GM12892 (cell line): ENCODE measurements around the gene TRMT13.
"Not testable (repeated sequence)": the region's sequence is repeated elsewhere in the genome, so short reads cannot be mapped to it uniquely, and the experiment has no call there.

ENCODE experiments used
- DNase-seq: peaks from one replicate; pipeline ENCODE4 v3.0.0; 2011; ENCODE audit not compliant: insufficient read length
- FAIRE-seq: peaks from 2 replicates; lab custom pipeline; 2011; peaks lifted over from hg19 to GRCh38; lab: Jason Lieb, UNC
- POLR2A ChIP-seq: IDR thresholded peaks from 2 replicates; pipeline ENCODE4 v1.6.1; 2011; ENCODE audit warnings: low read depth, low read length, control low read depth
- POLR2AphosphoS5 ChIP-seq: IDR thresholded peaks from 2 replicates; pipeline ENCODE4 v1.6.1; 2011; ENCODE audit warnings: low read depth, low read length, control low read depth
- TAF1 ChIP-seq: IDR thresholded peaks from 2 replicates; pipeline ENCODE4 v1.6.1; 2011; ENCODE audit warnings: low read depth, mild to moderate bottlenecking, control low read depth, low read length, borderline replicate concordance

TRMT13 gene

GRCh38 chr1:100164216-100164615 lies 31.3 kb downstream of the TRMT13 start:
- DNase-seq (no peak), FAIRE-seq (no peak)
- TF ChIP-seq POLR2A: no peak

DNA sequence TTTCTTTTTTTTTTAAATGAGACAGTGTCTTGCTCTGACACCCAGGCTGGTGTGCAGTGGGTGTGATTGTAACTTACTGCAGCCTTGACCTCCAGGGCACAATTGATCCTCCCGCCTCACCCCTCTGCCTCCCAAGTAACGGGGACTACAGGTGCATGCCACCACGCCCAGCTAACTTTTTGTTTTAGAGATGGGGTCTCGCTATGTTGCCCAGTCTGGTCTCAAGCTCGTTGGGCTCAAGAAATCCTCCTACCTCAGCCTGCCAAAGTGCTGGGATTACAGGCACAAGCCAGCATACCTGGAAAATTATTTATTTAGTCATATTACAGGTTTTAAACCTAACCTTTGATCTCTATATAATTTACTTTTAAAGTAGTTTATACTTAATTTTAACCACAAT lies 31.7 kb downstream of the TRMT13 start:
- FAIRE-seq: no peak
- DNase-seq: no peak
- TF ChIP-seq POLR2A (no peak), POLR2AphosphoS5 (no peak), TAF1 (no peak)

DNA sequence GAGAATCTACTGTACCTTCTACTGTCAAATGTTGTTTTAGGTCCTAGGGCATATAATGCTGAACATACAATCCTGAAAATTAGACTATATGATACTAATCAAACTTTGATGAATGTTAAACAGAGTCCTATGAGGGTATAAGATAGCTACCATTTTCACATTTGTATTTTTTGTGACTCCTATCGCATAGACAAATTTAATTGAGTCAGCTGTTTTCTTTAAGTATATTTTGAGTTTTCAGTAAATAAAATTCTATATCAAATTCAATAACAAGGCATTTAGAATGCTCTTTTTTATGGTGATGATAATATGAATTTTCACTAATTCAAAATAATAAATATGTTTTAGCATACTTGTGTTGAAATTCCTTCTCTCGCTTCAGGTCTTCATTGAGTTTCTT lies 35.1 kb downstream of the TRMT13 start:
- FAIRE-seq (no peak), DNase-seq (no peak)
- TF ChIP-seq POLR2A: no peak
- no peak for TF ChIP-seq POLR2AphosphoS5
- no peak for TF ChIP-seq TAF1

GRCh38 chr1:100177295-100178041 lies 44.5 kb downstream of the TRMT13 start:
- FAIRE-seq (no peak), DNase-seq (no peak)
- TF ChIP-seq POLR2AphosphoS5 (no peak), TAF1 (no peak), POLR2A (no peak)

- no peak for FAIRE-seq
- TF ChIP-seq POLR2A (no peak), POLR2AphosphoS5 (no peak), TAF1 (no peak)
- no peak for DNase-seq
These were observed 45.1 kb downstream of the TRMT13 start, which contains the start of gene LRRC39 for GRCh38 chr1:100178091-100178490. Gene LRRC39 (minus strand): TSS chr1:100178256. CDS start chr1:100168516, 9,740 bp downstream.

- TF ChIP-seq TAF1 (no peak), POLR2AphosphoS5 (no peak), POLR2A (no peak)
- FAIRE-seq (no peak), DNase-seq (no peak)
These were observed 50.4 kb downstream of the TRMT13 start for GRCh38 chr1:100183370-100183769.

DNA sequence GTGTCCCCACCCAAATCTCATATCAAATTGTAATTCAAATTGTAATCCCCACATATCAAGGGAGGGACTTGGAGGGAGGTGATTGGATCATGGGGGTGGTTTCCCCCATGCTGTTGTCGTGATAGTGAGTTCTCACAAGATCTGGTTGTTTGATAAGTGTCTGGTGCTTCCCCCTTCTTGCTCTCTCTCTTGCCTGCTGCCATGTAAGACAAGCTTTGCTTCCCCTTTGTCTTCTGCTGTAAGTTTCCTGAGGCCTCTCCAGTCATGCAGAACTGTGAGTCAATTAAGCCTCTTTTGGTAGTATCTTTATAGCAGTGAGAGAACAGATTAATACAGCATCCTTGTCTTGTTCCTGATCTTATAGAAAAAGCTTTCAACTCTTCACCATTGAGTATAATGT lies 51.6 kb downstream of the TRMT13 start:
- no peak for TF ChIP-seq POLR2AphosphoS5
- TF ChIP-seq POLR2A: no peak
- TF ChIP-seq TAF1: no peak
- no peak for DNase-seq
- peak; percentile 24 for FAIRE-seq

GRCh38 chr1:100187912-100188311 lies 54.9 kb downstream of the TRMT13 start:
- FAIRE-seq: no peak
- TF ChIP-seq TAF1: no peak
- no peak for TF ChIP-seq POLR2AphosphoS5
- no peak for TF ChIP-seq POLR2A
- DNase-seq: no peak

DNA sequence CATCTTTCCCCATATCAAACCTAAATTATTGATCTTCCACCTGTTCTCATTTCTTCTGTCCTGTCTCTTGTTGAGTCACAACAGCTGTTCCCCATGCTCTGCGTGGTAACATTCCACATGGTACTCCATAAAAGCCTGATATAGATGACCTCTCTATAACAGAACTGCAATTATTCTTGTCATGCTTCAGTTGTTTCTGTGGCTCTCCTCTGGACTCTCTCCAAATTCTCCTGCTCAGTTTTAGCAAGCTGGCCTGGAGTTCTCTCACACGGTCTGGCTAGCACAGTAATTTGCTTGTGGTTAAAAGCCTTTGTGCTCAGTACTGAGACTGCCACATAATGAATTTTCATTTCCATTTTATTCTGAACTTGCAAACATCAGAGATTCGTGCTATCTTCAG lies 55.7 kb downstream of the TRMT13 start:
- TF ChIP-seq POLR2AphosphoS5 (no peak), POLR2A (no peak), TAF1 (no peak)
- DNase-seq: no peak
- peak; percentile 46 for FAIRE-seq

- DNase-seq: no peak
- no peak for TF ChIP-seq TAF1
- TF ChIP-seq POLR2A: no peak
- TF ChIP-seq POLR2AphosphoS5: no peak
- FAIRE-seq: no peak
These were observed 65.6 kb downstream of the TRMT13 start for GRCh38 chr1:100198596-100198995.

DNA sequence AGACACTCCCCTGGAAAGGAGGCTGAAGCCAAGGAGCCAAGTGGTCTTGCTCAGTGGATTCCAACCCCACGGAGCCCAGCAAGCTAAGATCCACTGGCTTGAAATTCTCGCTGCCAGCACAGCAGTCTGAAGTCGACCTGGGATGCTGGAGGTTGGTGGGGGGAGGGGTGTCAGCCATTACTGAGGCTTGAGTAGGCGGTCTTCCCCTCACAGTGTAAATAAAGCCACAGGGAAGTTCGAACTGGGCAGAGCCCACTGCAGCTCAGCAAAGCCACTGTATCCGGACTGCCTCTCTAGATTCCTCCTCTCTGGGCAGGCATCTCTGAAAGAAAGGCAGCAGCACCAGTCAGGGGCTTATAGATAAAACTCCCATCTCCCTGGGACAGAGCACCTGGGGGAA lies 67.1 kb downstream of the TRMT13 start:
- DNase-seq, FAIRE-seq: not testable (repeated sequence)
